HEK293 (cell line): ENCODE results near the gene UTP3.
"Not testable (repeated sequence)": the region's sequence is repeated elsewhere in the genome, so short reads cannot be mapped to it uniquely, and the experiment has no call there.

Source experiments
- CTCF ChIA-PET: fragments of 350-600 bp; formaldehyde crosslinking; extraction: SDS; loops from one replicate; lab custom pipeline; 2021; ENCODE audit warnings: antibody characterized with exemption; lab: Yijun Ruan, JAX
- POLR2A ChIA-PET: fragments of 300-600 bp; formaldehyde crosslinking; extraction: SDS; loops from one replicate; lab custom pipeline; 2020; ENCODE audit warnings: antibody characterized with exemption, inconsistent platforms; lab: Yijun Ruan, JAX
- H3K27ac ChIP-seq: fragments of 200-500 bp; sonication (Bioruptor generic); 2 replicates; pipeline ENCODE4 v1.5.1; 2014; ENCODE audit warnings: low read depth, low read length, control low read depth, inconsistent platforms; ENCODE audit errors: extremely low read depth
- H3K36me3 ChIP-seq, 2 experiments: fragments of 200-500 bp in 1 of 2; sonication (Bioruptor generic) in 1 of 2; 1 replicate in 1 of 2; 2 replicates in 1 of 2; pipeline ENCODE4 v1.5.1; 2014 to 2017; ENCODE audit warnings: inconsistent platforms in 2 of 2, low read length in 2 of 2; ENCODE audit not compliant: control insufficient read depth in 2 of 2, insufficient read depth in 1 of 2
- H3K4me1 ChIP-seq: fragments of 200-500 bp; sonication (Bioruptor generic); 2 replicates; pipeline ENCODE4 v1.5.1; 2014; ENCODE audit warnings: mild to moderate bottlenecking, low read length, inconsistent platforms; ENCODE audit not compliant: control insufficient read depth, insufficient read depth
- H3K4me3 ChIP-seq: 2 replicates; pipeline ENCODE4 v1.5.1; 2011; ENCODE audit warnings: low read depth, mild to moderate bottlenecking, control low read depth, low read length, moderate library complexity
- H3K9me3 ChIP-seq: fragments of 200-500 bp; sonication (Bioruptor generic); 2 replicates; pipeline ENCODE4 v1.5.1; 2014; ENCODE audit warnings: low read depth, low read length, inconsistent platforms; ENCODE audit not compliant: control insufficient read depth, insufficient read depth
- BCL11B ChIP-seq: fragments of 450-650 bp; formaldehyde crosslinking; IDR thresholded peaks from 2 replicates; pipeline ENCODE4 v1.5.1; 2016; ENCODE audit warnings: low read depth, missing biosample characterization, missing genetic modification characterization
- FEZF1 ChIP-seq: fragments of 450-650 bp; formaldehyde crosslinking; IDR thresholded peaks from 2 replicates; pipeline ENCODE4 v1.5.1; 2016; ENCODE audit warnings: missing biosample characterization, missing genetic modification characterization
- GLI4 ChIP-seq: fragments of 450-650 bp; formaldehyde crosslinking; IDR thresholded peaks from 2 replicates; pipeline ENCODE4 v1.5.1; 2016; ENCODE audit warnings: missing biosample characterization, missing genetic modification characterization
- KLF17 ChIP-seq: fragments of 450-650 bp; formaldehyde crosslinking; IDR thresholded peaks from 2 replicates; pipeline ENCODE4 v1.5.1; 2016; ENCODE audit warnings: missing biosample characterization, missing genetic modification characterization
- ZFP3 ChIP-seq: fragments of 450-650 bp; formaldehyde crosslinking; IDR thresholded peaks from 2 replicates; pipeline ENCODE4 v1.5.1; 2016; ENCODE audit warnings: low read depth, missing biosample characterization, missing genetic modification characterization
- ZNF146 ChIP-seq: fragments of 450-650 bp; formaldehyde crosslinking; IDR thresholded peaks from 2 replicates; pipeline ENCODE4 v1.5.1; 2016; ENCODE audit warnings: missing biosample characterization, missing genetic modification characterization
- ZNF521 ChIP-seq: fragments of 450-650 bp; formaldehyde crosslinking; IDR thresholded peaks from 2 replicates; pipeline ENCODE4 v1.5.1; 2017; ENCODE audit warnings: missing biosample characterization, mild to moderate bottlenecking, missing genetic modification characterization
- ZNF571 ChIP-seq: fragments of 450-650 bp; formaldehyde crosslinking; IDR thresholded peaks from 2 replicates; pipeline ENCODE4 v1.5.0; 2017; ENCODE audit warnings: missing biosample characterization, missing genetic modification characterization
- ZNF580 ChIP-seq: fragments of 450-650 bp; formaldehyde crosslinking; IDR thresholded peaks from 2 replicates; pipeline ENCODE4 v1.5.1; 2016; ENCODE audit warnings: missing biosample characterization, missing genetic modification characterization
- ZNF629 ChIP-seq: fragments of 450-650 bp; formaldehyde crosslinking; IDR thresholded peaks from 2 replicates; pipeline ENCODE4 v1.5.1; 2017; ENCODE audit warnings: missing biosample characterization, missing genetic modification characterization
- ZNF701 ChIP-seq: fragments of 450-650 bp; formaldehyde crosslinking; IDR thresholded peaks from 2 replicates; pipeline ENCODE4 v1.5.1; 2016; ENCODE audit warnings: missing biosample characterization, missing genetic modification characterization
- TF ChIP-seq, protein P1 (sequence below): fragments of 450-650 bp; formaldehyde crosslinking; IDR thresholded peaks from 2 replicates; pipeline ENCODE4 v1.5.1; 2017; ENCODE audit warnings: missing biosample characterization, missing genetic modification characterization
- TF ChIP-seq, protein P2 (sequence below): fragments of 450-650 bp; formaldehyde crosslinking; IDR thresholded peaks from 2 replicates; pipeline ENCODE4 v1.5.1; 2016; ENCODE audit warnings: missing biosample characterization, missing genetic modification characterization
- TF ChIP-seq, protein P3 (sequence below): fragments of 450-650 bp; formaldehyde crosslinking; IDR thresholded peaks from 2 replicates; pipeline ENCODE4 v1.5.1; 2017; ENCODE audit warnings: missing biosample characterization, missing genetic modification characterization
- TF ChIP-seq, protein P4 (sequence below): fragments of 450-650 bp; IDR thresholded peaks from 2 replicates; pipeline ENCODE4 v1.5.1; 2018; ENCODE audit warnings: missing biosample characterization, mild to moderate bottlenecking, missing genetic modification characterization

UTP3 gene

DNA sequence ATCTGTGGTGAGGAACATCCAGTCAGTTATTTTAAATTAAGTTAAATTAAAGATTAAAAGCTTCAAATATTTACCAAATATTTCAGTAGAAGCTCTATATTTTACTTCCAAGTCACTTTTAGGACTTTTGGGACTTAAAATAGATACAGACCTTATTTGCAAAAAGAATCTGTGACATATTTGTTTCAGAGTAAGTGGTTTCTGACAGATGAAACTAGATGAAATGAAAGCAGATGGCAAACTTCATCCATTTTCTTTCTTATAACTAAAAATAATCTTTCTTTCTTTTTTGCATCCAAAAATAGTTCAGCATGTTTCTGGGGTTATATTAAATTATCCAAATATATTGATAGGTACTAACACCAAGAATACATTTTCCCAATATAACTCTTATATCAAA is 6.6 kb upstream of the UTP3 start (continued):
- TF ChIP-seq, protein P1, sequence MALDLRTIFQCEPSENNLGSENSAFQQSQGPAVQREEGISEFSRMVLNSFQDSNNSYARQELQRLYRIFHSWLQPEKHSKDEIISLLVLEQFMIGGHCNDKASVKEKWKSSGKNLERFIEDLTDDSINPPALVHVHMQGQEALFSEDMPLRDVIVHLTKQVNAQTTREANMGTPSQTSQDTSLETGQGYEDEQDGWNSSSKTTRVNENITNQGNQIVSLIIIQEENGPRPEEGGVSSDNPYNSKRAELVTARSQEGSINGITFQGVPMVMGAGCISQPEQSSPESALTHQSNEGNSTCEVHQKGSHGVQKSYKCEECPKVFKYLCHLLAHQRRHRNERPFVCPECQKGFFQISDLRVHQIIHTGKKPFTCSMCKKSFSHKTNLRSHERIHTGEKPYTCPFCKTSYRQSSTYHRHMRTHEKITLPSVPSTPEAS (tag by site-specific recombination), result no peak

DNA sequence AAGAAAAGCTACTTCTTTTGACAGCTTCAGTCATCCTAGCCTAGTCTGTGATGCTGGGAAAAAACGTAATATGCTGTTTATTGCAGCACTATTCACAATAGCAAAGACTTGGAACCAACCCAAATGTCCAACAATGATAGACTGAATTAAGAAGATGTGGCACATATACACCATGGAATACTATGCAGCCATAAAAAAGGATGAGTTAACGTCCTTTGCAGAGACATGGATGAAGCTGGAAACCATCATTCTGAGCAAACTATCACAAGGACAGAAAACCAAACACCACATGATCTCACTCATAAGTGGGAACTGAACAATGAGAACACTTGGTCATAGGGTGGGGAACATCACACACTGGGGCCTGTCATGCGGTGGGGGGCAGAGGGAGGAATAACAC is 6.2 kb upstream of the UTP3 start:
- CTCF ChIA-PET, H3K27ac ChIP-seq, H3K36me3 ChIP-seq, H3K4me3 ChIP-seq, H3K4me1 ChIP-seq, H3K9me3 ChIP-seq, POLR2A ChIA-PET: not testable (repeated sequence)
- TF ChIP-seq, protein P2, sequence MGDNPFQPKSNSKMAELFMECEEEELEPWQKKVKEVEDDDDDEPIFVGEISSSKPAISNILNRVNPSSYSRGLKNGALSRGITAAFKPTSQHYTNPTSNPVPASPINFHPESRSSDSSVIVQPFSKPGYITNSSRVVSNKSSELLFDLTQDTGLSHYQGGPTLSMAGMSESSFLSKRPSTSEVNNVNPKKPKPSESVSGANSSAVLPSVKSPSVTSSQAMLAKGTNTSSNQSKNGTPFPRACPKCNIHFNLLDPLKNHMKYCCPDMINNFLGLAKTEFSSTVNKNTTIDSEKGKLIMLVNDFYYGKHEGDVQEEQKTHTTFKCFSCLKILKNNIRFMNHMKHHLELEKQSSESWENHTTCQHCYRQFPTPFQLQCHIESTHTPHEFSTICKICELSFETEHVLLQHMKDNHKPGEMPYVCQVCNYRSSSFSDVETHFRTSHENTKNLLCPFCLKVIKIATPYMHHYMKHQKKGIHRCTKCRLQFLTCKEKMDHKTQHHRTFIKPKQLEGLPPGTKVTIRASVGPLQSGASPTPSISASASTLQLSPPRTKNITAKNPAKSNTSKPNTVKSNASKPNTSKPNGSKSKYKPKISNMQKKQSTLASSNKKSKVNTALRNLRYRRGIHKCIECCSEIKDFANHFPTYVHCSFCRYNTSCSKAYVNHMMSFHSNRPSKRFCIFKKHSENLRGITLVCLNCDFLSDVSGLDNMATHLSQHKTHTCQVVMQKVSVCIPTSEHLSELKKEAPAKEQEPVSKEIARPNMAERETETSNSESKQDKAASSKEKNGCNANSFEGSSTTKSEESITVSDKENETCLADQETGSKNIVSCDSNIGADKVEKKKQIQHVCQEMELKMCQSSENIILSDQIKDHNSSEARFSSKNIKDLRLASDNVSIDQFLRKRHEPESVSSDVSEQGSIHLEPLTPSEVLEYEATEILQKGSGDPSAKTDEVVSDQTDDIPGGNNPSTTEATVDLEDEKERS, result peak; percentile 35; the same call in 1 of the 2 replicates
- TF ChIP-seq ZNF146 (tag by site-specific recombination), result peak; percentile 98
- TF ChIP-seq ZNF580 (tag by site-specific recombination), result peak; percentile 58

DNA sequence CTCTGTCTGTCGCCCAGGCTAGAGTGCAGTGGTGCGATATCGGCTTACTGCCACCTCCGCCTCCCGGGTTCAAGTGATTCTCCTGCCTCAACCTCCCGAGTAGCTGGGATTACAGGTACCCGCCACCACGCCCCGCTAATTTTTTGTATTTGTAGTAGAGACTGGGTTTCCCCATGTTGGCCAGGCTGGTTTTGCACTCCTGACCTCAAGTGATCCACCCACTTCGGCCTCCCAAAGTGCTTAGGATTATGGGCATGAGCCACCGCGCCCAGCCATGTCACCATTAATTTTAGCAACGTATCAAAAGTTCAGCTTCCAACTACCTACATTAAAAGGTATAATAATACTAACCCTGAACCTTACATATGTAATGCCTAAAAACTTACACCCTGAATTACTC is 940 bp upstream of the UTP3 start:
- H3K27ac ChIP-seq, result peak overlapping the region; percentile 72
- no peaks in the 10 kb centered on the region for H3K4me1 ChIP-seq
- peaks cover 0 to 28% of the 10 kb centered on the region in 2 experiments; a peak in 1 of 3 replicates for H3K36me3 ChIP-seq
- CTCF ChIA-PET, result interaction anchor here (0.6 to 1.0 kb wide), 5 partner anchors 7 to 392 kb away, joined by 3 to 9 read pairs (median 4); no protein-coding TSS in a partner anchor
- no peak for TF ChIP-seq ZNF571 (tag by site-specific recombination)
- TF ChIP-seq BCL11B (tag by site-specific recombination), result no peak
- TF ChIP-seq, protein P3, sequence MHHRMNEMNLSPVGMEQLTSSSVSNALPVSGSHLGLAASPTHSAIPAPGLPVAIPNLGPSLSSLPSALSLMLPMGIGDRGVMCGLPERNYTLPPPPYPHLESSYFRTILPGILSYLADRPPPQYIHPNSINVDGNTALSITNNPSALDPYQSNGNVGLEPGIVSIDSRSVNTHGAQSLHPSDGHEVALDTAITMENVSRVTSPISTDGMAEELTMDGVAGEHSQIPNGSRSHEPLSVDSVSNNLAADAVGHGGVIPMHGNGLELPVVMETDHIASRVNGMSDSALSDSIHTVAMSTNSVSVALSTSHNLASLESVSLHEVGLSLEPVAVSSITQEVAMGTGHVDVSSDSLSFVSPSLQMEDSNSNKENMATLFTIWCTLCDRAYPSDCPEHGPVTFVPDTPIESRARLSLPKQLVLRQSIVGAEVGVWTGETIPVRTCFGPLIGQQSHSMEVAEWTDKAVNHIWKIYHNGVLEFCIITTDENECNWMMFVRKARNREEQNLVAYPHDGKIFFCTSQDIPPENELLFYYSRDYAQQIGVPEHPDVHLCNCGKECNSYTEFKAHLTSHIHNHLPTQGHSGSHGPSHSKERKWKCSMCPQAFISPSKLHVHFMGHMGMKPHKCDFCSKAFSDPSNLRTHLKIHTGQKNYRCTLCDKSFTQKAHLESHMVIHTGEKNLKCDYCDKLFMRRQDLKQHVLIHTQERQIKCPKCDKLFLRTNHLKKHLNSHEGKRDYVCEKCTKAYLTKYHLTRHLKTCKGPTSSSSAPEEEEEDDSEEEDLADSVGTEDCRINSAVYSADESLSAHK (tag by site-specific recombination), result no peak
- TF ChIP-seq ZFP3 (tag by site-specific recombination), result no peak
- TF ChIP-seq, protein P4, sequence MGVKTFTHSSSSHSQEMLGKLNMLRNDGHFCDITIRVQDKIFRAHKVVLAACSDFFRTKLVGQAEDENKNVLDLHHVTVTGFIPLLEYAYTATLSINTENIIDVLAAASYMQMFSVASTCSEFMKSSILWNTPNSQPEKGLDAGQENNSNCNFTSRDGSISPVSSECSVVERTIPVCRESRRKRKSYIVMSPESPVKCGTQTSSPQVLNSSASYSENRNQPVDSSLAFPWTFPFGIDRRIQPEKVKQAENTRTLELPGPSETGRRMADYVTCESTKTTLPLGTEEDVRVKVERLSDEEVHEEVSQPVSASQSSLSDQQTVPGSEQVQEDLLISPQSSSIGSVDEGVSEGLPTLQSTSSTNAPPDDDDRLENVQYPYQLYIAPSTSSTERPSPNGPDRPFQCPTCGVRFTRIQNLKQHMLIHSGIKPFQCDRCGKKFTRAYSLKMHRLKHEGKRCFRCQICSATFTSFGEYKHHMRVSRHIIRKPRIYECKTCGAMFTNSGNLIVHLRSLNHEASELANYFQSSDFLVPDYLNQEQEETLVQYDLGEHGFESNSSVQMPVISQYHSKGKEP (tag by site-specific recombination), result no peak
- TF ChIP-seq ZNF521 (tag by site-specific recombination), result no peak
- no peak for TF ChIP-seq KLF17 (tag by site-specific recombination)
- no peak for TF ChIP-seq ZNF701 (tag by site-specific recombination)
- no peak for TF ChIP-seq ZNF629 (tag by site-specific recombination)
- no peak for TF ChIP-seq GLI4 (tag by site-specific recombination)
- no peak for TF ChIP-seq FEZF1
- peak overlapping the region; percentile 93 for H3K4me3 ChIP-seq
- POLR2A ChIA-PET, result interaction anchor here (1.0 kb wide), 1 partner anchor 34 kb away, joined by 3 read pairs; the partner anchor contains the start of gene RUFY3
- no peaks in the 10 kb centered on the region for H3K9me3 ChIP-seq
